Kidney (tissue), 14 donors: ENCODE measurements around the gene FBN1. TPM values are rescaled to one million over a fixed set of nuclear protein-coding genes. Genes with fewer than 3 reads are reported as not detected.

Source experiments
- DNase-seq, 5 donors: peaks; one replicate each; pipeline ENCODE4 v3.0.0-alpha.2; 2013 to 2020
- FAIRE-seq: peaks from 2 replicates; lab custom pipeline; 2012; peaks lifted over from hg19 to GRCh38; lab: Jason Lieb, UNC
- H3K27ac ChIP-seq, 2 donors: one replicate each; pipeline ENCODE4 v1.7.0; 2013; ENCODE audit warnings: low read depth in 2 of 2, low read length in 2 of 2, inconsistent platforms in 1 of 2
- H3K27me3 ChIP-seq: one replicate; pipeline ENCODE4 v1.7.1; 2013; ENCODE audit warnings: low read length, inconsistent platforms; ENCODE audit not compliant: control insufficient read depth, insufficient read depth
- H3K36me3 ChIP-seq, 3 donors: one replicate each; pipeline versions ENCODE4 v1.7.0 to v1.7.1; 2013; ENCODE audit warnings: low read length in 3 of 3, control low read depth in 1 of 3, inconsistent platforms in 1 of 3; ENCODE audit not compliant: insufficient read depth in 3 of 3, control insufficient read depth in 2 of 3
- H3K4me1 ChIP-seq, 3 donors: one replicate each; pipeline versions ENCODE4 v1.7.0 to v1.7.1; 2013; ENCODE audit warnings: low read length in 3 of 3, inconsistent platforms in 1 of 3, low read depth in 1 of 3; ENCODE audit not compliant: control insufficient read depth in 2 of 3, insufficient read depth in 2 of 3
- H3K4me3 ChIP-seq, 3 donors: one replicate each; pipeline versions ENCODE4 v1.7.0 to v1.8.1; 2013; ENCODE audit warnings: low read length in 3 of 3, control low read depth in 1 of 3, inconsistent platforms in 1 of 3
- H3K9ac ChIP-seq, 3 donors: one replicate each; pipeline versions ENCODE4 v1.7.0 to v1.7.1; 2013; ENCODE audit warnings: low read length in 3 of 3, control low read depth in 1 of 3, inconsistent platforms in 1 of 3
- H3K9me3 ChIP-seq, 3 donors: one replicate each; pipeline versions ENCODE4 v1.7.0 to v1.7.1; 2013; ENCODE audit warnings: low read length in 3 of 3, control low read depth in 1 of 3, inconsistent platforms in 1 of 3; ENCODE audit not compliant: control insufficient read depth in 2 of 3, insufficient read depth in 1 of 3
- intact Hi-C: fragments of 100-400 bp; cut with DNase I; formaldehyde crosslinking; loops from one replicate; pipeline ENCODE4 v1.11.1; 2022
- polyA plus RNA-seq: library from polyadenylated mRNA; stranded (reverse); fragments of 350-450 nt; fragmentation: Illumina TruSeq; extraction: RNeasy Lipid Tissue Mini Kit (QIAGEN cat#74804); gene quantifications from one replicate; pipeline ENCODE4 v1.2.3, GENCODE V29; 2014; ENCODE audit warnings: low read depth, low replicate concordance; ENCODE audit not compliant: insufficient read depth
- total RNA-seq: library from RNA; stranded (reverse); fragmentation: NEBNext Ultra II Directional; extraction: Animal tissue kit (Norgen Biotek cat#: 25700); gene quantifications from one replicate; pipeline ENCODE4 v1.2.1, GENCODE V29; 2021
- TF ChIP-seq, protein P1 (sequence below): IDR thresholded peaks from 3 replicates; pipeline ENCODE4 v1.5.1; 2012; ENCODE audit warnings: mild to moderate bottlenecking, moderate library complexity, borderline replicate concordance; ENCODE audit not compliant: insufficient read depth; ENCODE audit errors: extremely low read depth
- donor health status: control.
- donor health status: control.
- donor health status: control.
- donor health status: control.
- donor health status: control.
- donor health status: DM: yes; HTN: yes; CAD: no.
- donor health status: Normal renal cell carcinoma (clear cell type).

Gene FBN1
- total and polyA plus RNA-seq, 2 donors from 2014 or later = 2.4 to 30.8 TPM

DNA sequence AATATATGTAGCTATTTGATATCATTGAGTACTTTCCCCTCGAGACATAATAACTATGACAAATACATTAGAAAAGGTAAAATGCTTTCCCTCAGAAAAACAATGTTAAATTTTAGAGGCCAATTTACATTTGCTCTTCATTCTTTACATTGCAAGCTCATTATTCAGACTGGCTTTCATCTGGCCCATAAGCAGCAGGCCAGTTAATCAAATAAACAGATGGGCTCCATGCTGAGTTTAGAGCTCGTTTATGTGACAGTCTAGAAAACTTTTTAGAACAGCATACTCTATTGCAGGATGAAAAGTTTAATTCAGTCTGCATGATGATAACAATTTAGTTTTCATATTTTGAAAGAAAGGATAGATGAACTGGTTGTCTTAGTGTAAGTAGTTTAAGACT lies 163.7 kb downstream of the FBN1 start:
- DNase-seq = no peak
- H3K4me3 ChIP-seq = no peak overlapping the region
- TF ChIP-seq, protein P1, sequence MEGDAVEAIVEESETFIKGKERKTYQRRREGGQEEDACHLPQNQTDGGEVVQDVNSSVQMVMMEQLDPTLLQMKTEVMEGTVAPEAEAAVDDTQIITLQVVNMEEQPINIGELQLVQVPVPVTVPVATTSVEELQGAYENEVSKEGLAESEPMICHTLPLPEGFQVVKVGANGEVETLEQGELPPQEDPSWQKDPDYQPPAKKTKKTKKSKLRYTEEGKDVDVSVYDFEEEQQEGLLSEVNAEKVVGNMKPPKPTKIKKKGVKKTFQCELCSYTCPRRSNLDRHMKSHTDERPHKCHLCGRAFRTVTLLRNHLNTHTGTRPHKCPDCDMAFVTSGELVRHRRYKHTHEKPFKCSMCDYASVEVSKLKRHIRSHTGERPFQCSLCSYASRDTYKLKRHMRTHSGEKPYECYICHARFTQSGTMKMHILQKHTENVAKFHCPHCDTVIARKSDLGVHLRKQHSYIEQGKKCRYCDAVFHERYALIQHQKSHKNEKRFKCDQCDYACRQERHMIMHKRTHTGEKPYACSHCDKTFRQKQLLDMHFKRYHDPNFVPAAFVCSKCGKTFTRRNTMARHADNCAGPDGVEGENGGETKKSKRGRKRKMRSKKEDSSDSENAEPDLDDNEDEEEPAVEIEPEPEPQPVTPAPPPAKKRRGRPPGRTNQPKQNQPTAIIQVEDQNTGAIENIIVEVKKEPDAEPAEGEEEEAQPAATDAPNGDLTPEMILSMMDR = no peak
- H3K4me1 ChIP-seq = no peaks in the 10 kb centered on the region
- intact Hi-C loops = no loop called here
- H3K27me3 ChIP-seq = no peaks in the 10 kb centered on the region
- no peak overlapping the region for H3K9ac ChIP-seq
- H3K36me3 ChIP-seq = peaks cover 0 to 10% (median 5%) of the 10 kb centered on the region in 3 donors
- no peaks in the 10 kb centered on the region for H3K9me3 ChIP-seq
- H3K27ac ChIP-seq = no peak overlapping the region
- no peak for FAIRE-seq

GRCh38 chr15:48479751-48480150 lies 165.8 kb downstream of the FBN1 start:
- no peak for FAIRE-seq
- no peak overlapping the region for H3K27ac ChIP-seq

DNA sequence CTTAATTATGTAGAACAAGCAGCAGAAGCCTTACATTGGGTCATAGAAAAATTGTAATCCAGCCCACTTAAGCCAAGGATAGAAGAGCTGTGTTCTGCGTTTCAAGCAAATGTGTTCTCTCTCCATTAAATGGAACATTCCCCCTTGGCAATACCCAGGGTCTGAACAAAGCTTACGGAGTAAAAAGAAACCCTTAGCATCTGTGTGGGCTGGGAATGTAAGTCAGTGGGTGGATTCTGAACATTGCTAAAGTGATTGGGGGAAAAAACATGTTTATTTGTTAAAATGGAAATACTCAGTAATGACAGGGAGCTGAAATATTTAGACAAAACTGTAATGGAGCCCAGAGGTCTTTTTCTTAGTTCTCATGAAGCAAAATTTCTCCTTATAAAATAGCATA lies 166.9 kb downstream of the FBN1 start:
- Histone ChIP-seq H3K4me3 (no peak overlapping the region), H3K27me3 (no peaks in the 10 kb centered on the region), H3K36me3 (no peaks in the 10 kb centered on the region), H3K4me1 (no peaks in the 10 kb centered on the region), H3K9me3 (no peaks in the 10 kb centered on the region), H3K9ac (no peak overlapping the region), H3K27ac (no peak overlapping the region)
- TF ChIP-seq, protein P1 = no peak
- intact Hi-C loops = no loop called here
- FAIRE-seq (no peak), DNase-seq (no peak)

More at GRCh38 chr15:48479751-48480150, 165.8 kb downstream of the FBN1 start:
- Histone ChIP-seq H3K36me3 (no peaks in the 10 kb centered on the region), H3K9me3 (no peaks in the 10 kb centered on the region), H3K4me3 (no peak overlapping the region), H3K4me1 (no peaks in the 10 kb centered on the region), H3K27me3 (no peaks in the 10 kb centered on the region), H3K9ac (no peak overlapping the region)
- DNase-seq = no peak
- TF ChIP-seq, protein P1 = no peak
- intact Hi-C loops = no loop called here

GRCh38 chr15:48477795-48478360 lies 167.6 kb downstream of the FBN1 start:
- H3K4me3 ChIP-seq = no peak overlapping the region
- H3K36me3 ChIP-seq = no peaks in the 10 kb centered on the region
- no peak overlapping the region for H3K27ac ChIP-seq
- FAIRE-seq (no peak), DNase-seq (no peak)
- H3K9me3 ChIP-seq = no peaks in the 10 kb centered on the region
- no peaks in the 10 kb centered on the region for H3K27me3 ChIP-seq
- no peak overlapping the region for H3K9ac ChIP-seq
- TF ChIP-seq, protein P1 = no peak
- intact Hi-C loops = no loop called here
- H3K4me1 ChIP-seq = no peaks in the 10 kb centered on the region
